GM12891 (cell line): ENCODE results near the gene KRT5.

Source experiments
- POLR2A ChIP-seq: IDR thresholded peaks from 2 replicates; pipeline ENCODE4 v1.6.1; 2011; ENCODE audit warnings: low read depth, low read length, control low read depth
- TAF1 ChIP-seq: IDR thresholded peaks from 2 replicates; pipeline ENCODE4 v1.6.1; 2011; ENCODE audit warnings: low read depth, low read length, control low read depth

DNA sequence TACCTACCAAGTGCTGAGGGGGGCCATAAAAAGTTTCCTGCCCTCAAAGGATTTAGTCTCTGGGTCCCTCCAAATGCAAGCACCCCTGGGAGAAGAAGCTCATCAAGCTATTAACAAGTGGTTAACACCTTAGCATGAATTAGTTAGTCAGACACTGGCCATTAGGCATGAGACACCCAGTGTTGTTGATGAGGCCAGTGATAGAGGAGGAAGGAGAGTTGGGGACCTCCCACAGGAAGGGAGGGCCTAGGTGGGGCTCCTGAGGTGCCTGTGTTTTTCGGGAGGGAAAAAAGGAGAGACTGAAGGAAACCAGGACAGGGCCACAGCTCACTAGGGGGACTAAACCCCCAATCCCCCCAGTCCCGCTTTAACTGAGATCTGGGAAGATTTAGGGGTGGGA lies 37.3 kb upstream of the KRT5 start:
- no peak for TF ChIP-seq POLR2A
- TF ChIP-seq TAF1, result no peak
